HG03439 (cell line): ENCODE data around the gene MAML2.

ENCODE experiments used
- ATAC-seq: cut with Tn5 transposase; IDR thresholded peaks from one replicate; pipeline ENCODE4 v1.9.1; 2021; ENCODE audit warnings: mild to moderate bottlenecking, moderate library complexity; ENCODE audit not compliant: unreplicated experiment

Gene MAML2

GRCh38 chr11:96107143-96107824 lies 235.7 kb downstream of the MAML2 start:
- no peak for ATAC-seq

- no peak for ATAC-seq
Observed at GRCh38 chr11:96106645-96107044, 236.3 kb downstream of the MAML2 start.

- ATAC-seq = no peak
Observed at GRCh38 chr11:96105944-96106343, 237.1 kb downstream of the MAML2 start.

GRCh38 chr11:96105197-96105895 lies 237.6 kb downstream of the MAML2 start:
- no peak for ATAC-seq

- no peak for ATAC-seq
Observed at GRCh38 chr11:96104496-96104895, 238.5 kb downstream of the MAML2 start.

- no peak for ATAC-seq
Observed at GRCh38 chr11:96103721-96104120, 239.3 kb downstream of the MAML2 start.

- no peak for ATAC-seq
Observed at GRCh38 chr11:96103102-96103501, 239.9 kb downstream of the MAML2 start.

GRCh38 chr11:96102664-96103078 lies 240.3 kb downstream of the MAML2 start:
- no peak for ATAC-seq

GRCh38 chr11:96101146-96101545 lies 241.8 kb downstream of the MAML2 start:
- ATAC-seq = no peak

GRCh38 chr11:96098511-96099241 lies 244.3 kb downstream of the MAML2 start:
- ATAC-seq = no peak

GRCh38 chr11:96097844-96098421 lies 245.1 kb downstream of the MAML2 start:
- no peak for ATAC-seq

- no peak for ATAC-seq
Observed at GRCh38 chr11:96096360-96096759, 246.6 kb downstream of the MAML2 start.

- ATAC-seq = no peak
Observed at GRCh38 chr11:96095884-96096303, 247.1 kb downstream of the MAML2 start.

- ATAC-seq = no peak
Observed at GRCh38 chr11:96094156-96094555, 248.8 kb downstream of the MAML2 start.

GRCh38 chr11:96092511-96092910 lies 250.5 kb downstream of the MAML2 start:
- ATAC-seq = no peak

- ATAC-seq = no peak
Observed at GRCh38 chr11:96091476-96091875, 251.5 kb downstream of the MAML2 start.

- no peak for ATAC-seq
Observed at GRCh38 chr11:96090711-96091110, 252.3 kb downstream of the MAML2 start.

GRCh38 chr11:96088914-96089313 lies 254.1 kb downstream of the MAML2 start:
- no peak for ATAC-seq

- ATAC-seq = no peak
Observed at GRCh38 chr11:96086111-96086510, 256.9 kb downstream of the MAML2 start.

GRCh38 chr11:96085319-96085930 lies 257.6 kb downstream of the MAML2 start:
- ATAC-seq = no peak
